HCT116 (cell line): ENCODE measurements around the gene FHIT. TPM values are rescaled to one million over a fixed set of nuclear protein-coding genes. Genes with fewer than 3 reads are reported as not detected.

ENCODE experiments used
- ATAC-seq: fragments of 200-7000 bp; cut with Tn5 transposase; 2 replicates; pipeline ENCODE4 v1.9.1; 2020; ENCODE audit warnings: mild to moderate bottlenecking, moderate library complexity
- BruUV-seq: library from RNA; stranded (reverse); fragments of 400-500 nt; replicated peaks from 2 replicates; lab custom pipeline; 2021; lab: Mats Ljungman, UMichigan
- CTCF ChIA-PET: fragments of 300-600 bp; sonication (Branson Sonifier 250); formaldehyde crosslinking; loops from one replicate; lab custom pipeline; 2021; ENCODE audit warnings: antibody characterized with exemption; lab: Charles Lee
- POLR2A ChIA-PET: fragments of 300-600, 350-600 bp; sonication (Branson Sonifier 250); formaldehyde crosslinking; loops from one replicate; lab custom pipeline; 2021; ENCODE audit warnings: antibody characterized with exemption; lab: Charles Lee
- RAD21 ChIA-PET, 2 experiments: fragments of 300-600 bp; sonication (Branson Sonifier 250); formaldehyde crosslinking; loops; one replicate each; lab custom pipeline; 2023; ENCODE audit warnings: low total read pairs in 2 of 2; ENCODE audit not compliant: uncharacterized antibody in 2 of 2, unreplicated experiment in 2 of 2, low non-redundant PET in 1 of 2; lab: Charles Lee
- DNase-seq: peaks from one replicate; pipeline ENCODE4 v3.0.0-alpha.2; 2010; ENCODE audit warnings: low read depth, low spot score
- H2AFZ ChIP-seq: fragments of 200-600 bp; shearing (Covaris generic), sonication (generic); 2 replicates; pipeline ENCODE4 v1.6.1; 2017; ENCODE audit warnings: low read depth, mixed run types, mixed read lengths, antibody characterized with exemption, low read length; ENCODE audit not compliant: poor library complexity, severe bottlenecking
- H3K27ac ChIP-seq: 2 replicates; pipeline ENCODE4 v1.5.1; 2012; ENCODE audit warnings: low read depth, low read length
- H3K27me3 ChIP-seq: fragments of 200-600 bp; sonication (generic); 2 replicates; pipeline ENCODE4 v1.6.1; 2016; ENCODE audit warnings: mixed run types, low read length, mixed read lengths; ENCODE audit not compliant: insufficient read depth
- H3K36me3 ChIP-seq, 2 experiments: fragments of 200-500 bp in 1 of 2; fragments of 200-600 bp in 1 of 2; sonication (Bioruptor generic) in 1 of 2; sonication (generic) in 1 of 2; 2 replicates each; pipeline versions ENCODE4 v1.5.1 to v1.6.1; 2014 to 2016; ENCODE audit warnings: low read length in 2 of 2, inconsistent platforms in 1 of 2, mixed read lengths in 1 of 2, mixed run types in 1 of 2; ENCODE audit not compliant: insufficient read depth in 2 of 2, control insufficient read depth in 1 of 2
- H3K4me1 ChIP-seq, 2 experiments: fragments of 200-600 bp in 1 of 2; sonication (generic) in 1 of 2; 2 replicates each; pipeline versions ENCODE4 v1.5.1 to v1.6.1; 2012 to 2017; ENCODE audit warnings: low read length in 2 of 2, inconsistent platforms in 1 of 2, mild to moderate bottlenecking in 1 of 2, mixed read lengths in 1 of 2, mixed run types in 1 of 2, moderate library complexity in 1 of 2; ENCODE audit not compliant: insufficient read depth in 2 of 2, control insufficient read depth in 1 of 2
- H3K4me2 ChIP-seq: fragments of 200-600 bp; sonication (generic); 2 replicates; pipeline ENCODE4 v1.6.1; 2017; ENCODE audit warnings: mixed run types, low read length, mixed read lengths
- H3K4me3 ChIP-seq, 2 experiments: fragments of 200-600 bp in 1 of 2; sonication (generic) in 1 of 2; replicated peaks in 1 of 2; 2 replicates each; pipeline ENCODE4 v1.5.1; 2011 to 2016; ENCODE audit warnings: low read length in 2 of 2, control low read depth in 1 of 2, low read depth in 1 of 2, mild to moderate bottlenecking in 1 of 2, mixed read lengths in 1 of 2, mixed run types in 1 of 2
- H3K79me2 ChIP-seq: fragments of 200-600 bp; sonication (generic); 2 replicates; pipeline ENCODE4 v1.6.1; 2017; ENCODE audit warnings: mild to moderate bottlenecking, mixed run types, low read length, moderate library complexity, mixed read lengths; ENCODE audit not compliant: insufficient read depth
- H3K9ac ChIP-seq: fragments of 200-600 bp; sonication (generic); 2 replicates; pipeline ENCODE4 v1.6.1; 2016; ENCODE audit warnings: low read length, mixed read lengths
- H3K9me2 ChIP-seq: fragments of 200-600 bp; sonication (generic), shearing (Covaris generic); 2 replicates; pipeline ENCODE4 v1.6.1; 2017; ENCODE audit warnings: mixed run types, mild to moderate bottlenecking, moderate library complexity; ENCODE audit not compliant: insufficient read depth
- H3K9me3 ChIP-seq, 2 experiments: fragments of 200-500 bp in 1 of 2; fragments of 200-600 bp in 1 of 2; sonication (Bioruptor generic) in 1 of 2; sonication (generic) in 1 of 2; 2 replicates each; pipeline ENCODE4 v1.6.1; 2014 to 2017; ENCODE audit warnings: low read length in 2 of 2, mixed read lengths in 2 of 2, inconsistent platforms in 1 of 2, low read depth in 1 of 2, mild to moderate bottlenecking in 1 of 2, mixed run types in 1 of 2, moderate library complexity in 1 of 2; ENCODE audit not compliant: control insufficient read depth in 1 of 2, insufficient read depth in 1 of 2
- H4K20me1 ChIP-seq: fragments of 200-600 bp; sonication (generic), shearing (Covaris generic); 2 replicates; pipeline ENCODE4 v1.6.1; 2017; ENCODE audit warnings: mixed run types, mild to moderate bottlenecking, moderate library complexity; ENCODE audit not compliant: insufficient read depth
- CTCF ChIP-seq, 3 experiments: fragments of 200-600 bp in 1 of 3; sonication (generic) in 1 of 3; IDR thresholded peaks in 2 of 3; conservative IDR thresholded peaks in 1 of 3; 2 replicates each; pipeline ENCODE4 v1.5.1; 2012 to 2017; ENCODE audit warnings: low read depth in 2 of 3, low read length in 2 of 3, antibody characterized with exemption in 1 of 3, borderline replicate concordance in 1 of 3, control low read depth in 1 of 3, mild to moderate bottlenecking in 1 of 3, mixed read lengths in 1 of 3, mixed run types in 1 of 3, moderate library complexity in 1 of 3; ENCODE audit not compliant: insufficient read depth in 1 of 3
- EZH2 ChIP-seq: fragments of 200-600 bp; sonication (generic); IDR thresholded peaks from 2 replicates; pipeline ENCODE4 v1.6.1; 2017; ENCODE audit warnings: antibody characterized with exemption, mixed run types
- EZH2phosphoT487 ChIP-seq: fragments of 200-600 bp; IDR thresholded peaks from 2 replicates; pipeline ENCODE4 v1.6.1; 2018; ENCODE audit warnings: antibody characterized with exemption, borderline replicate concordance
- MAX ChIP-seq: IDR thresholded peaks from 2 replicates; pipeline ENCODE4 v1.6.1; 2012
- POLR2A ChIP-seq: IDR thresholded peaks from 2 replicates; pipeline ENCODE4 v1.7.0; 2011; ENCODE audit warnings: borderline replicate concordance; ENCODE audit not compliant: insufficient read depth, insufficient read length; ENCODE audit errors: extremely low read depth
- SIN3A ChIP-seq: IDR thresholded peaks from 2 replicates; pipeline ENCODE4 v1.6.1; 2012; ENCODE audit warnings: low read depth
- SRF ChIP-seq: IDR thresholded peaks from 2 replicates; pipeline ENCODE4 v1.6.1; 2012; ENCODE audit warnings: low read depth
- ZBTB33 ChIP-seq: IDR thresholded peaks from 2 replicates; pipeline ENCODE4 v1.6.1; 2011; ENCODE audit warnings: mild to moderate bottlenecking, low read length, moderate library complexity; ENCODE audit not compliant: insufficient replicate concordance; ENCODE audit errors: extremely low read depth
- ZFX ChIP-seq: fragments of 450-650 bp; IDR thresholded peaks from 2 replicates; pipeline ENCODE4 v1.6.1; 2017
- intact Hi-C: fragments of 100-400 bp; cut with micrococcal nuclease; formaldehyde crosslinking; loops from 2 replicates; pipeline ENCODE4 v1.10.0; 2022
- total RNA-seq: library from RNA; stranded (reverse); gene quantifications from one replicate; pipeline ENCODE4 v1.2.1, GENCODE V29; 2021; ENCODE audit not compliant: unreplicated experiment

FHIT gene
- total RNA-seq, 1 experiment from 2014 or later, result 20.1 TPM

- TF ChIP-seq ZBTB33 (no peak), CTCF (IDR thresholded peaks at IDR 0.05 in 2 of 3, conservative IDR thresholded peaks at IDR 0.05 in 1 of 3; ENCODE audit: borderline replicate concordance in 1 of 3, insufficient read depth in 1 of 3, low read depth in 2 of 3, low read length in 2 of 3) (no peak), EZH2 (no peak), POLR2A (no peak)
Measured at GRCh38 chr3:59990915-59991314, 1260.3 kb downstream of the FHIT start (continued).

- Histone ChIP-seq H3K27ac (no peak overlapping the region), H3K9ac (no peak overlapping the region), H2AFZ (no peak overlapping the region), H3K4me1 (no peaks in the 10 kb centered on the region), H3K9me2 (no peaks in the 10 kb centered on the region), H4K20me1 (no peaks in the 10 kb centered on the region), H3K9me3 (no peaks in the 10 kb centered on the region), H3K79me2 (no peaks in the 10 kb centered on the region)
- no peak for DNase-seq
- POLR2A ChIA-PET, result no interaction called here
- CTCF ChIA-PET, result no interaction called here
- no peak for TF ChIP-seq EZH2phosphoT487
- no peak for TF ChIP-seq MAX
- TF ChIP-seq ZFX, result no peak
- no peak for TF ChIP-seq SIN3A
- no peak for TF ChIP-seq SRF
- TF ChIP-seq ZBTB33, result no peak
- TF ChIP-seq, all 23 proteins: peak for 0
- no peaks in the 10 kb centered on the region for H3K36me3 ChIP-seq
- no peak for ATAC-seq
- RAD21 ChIA-PET, result no interaction called here
- H3K27me3 ChIP-seq, result no peaks in the 10 kb centered on the region
- BruUV-seq, result no TSS peak
- no peak overlapping the region for H3K4me2 ChIP-seq
- no peak overlapping the region for H3K4me3 ChIP-seq
- intact Hi-C loops, result no loop called here
Measured at GRCh38 chr3:59982510-59982909, 1268.7 kb downstream of the FHIT start.
